HepG2 (cell line): Measurements from ENCODE around the gene KIAA1958. TPM values are rescaled to one million over a fixed set of nuclear protein-coding genes. Genes with fewer than 3 reads are reported as not detected.

Experiments
- AGO1 ChIP-seq: fragments of 200-400 bp; formaldehyde crosslinking; IDR thresholded peaks from 2 replicates; pipeline ENCODE4 v1.6.1; 2017; ENCODE audit warnings: mild to moderate bottlenecking, low read depth, low read length, moderate library complexity; ENCODE audit not compliant: poor library complexity, severe bottlenecking
- ATF2 ChIP-seq: sonication (generic); formaldehyde crosslinking; IDR thresholded peaks from 2 replicates; pipeline ENCODE4 v1.4.0; 2020; ENCODE audit warnings: missing genetic modification reagents
- CHCHD3 ChIP-seq: sonication (generic); formaldehyde crosslinking; IDR thresholded peaks from 2 replicates; pipeline ENCODE4 v1.8.0; 2022; ENCODE audit warnings: mild to moderate bottlenecking, missing genetic modification reagents, moderate library complexity
- GATAD1 ChIP-seq: IDR thresholded peaks from 2 replicates; pipeline ENCODE4 v1.6.1; 2016; ENCODE audit warnings: missing genetic modification reagents, missing compliant biosample characterization
- HOMEZ ChIP-seq: IDR thresholded peaks from 2 replicates; pipeline ENCODE4 v1.6.1; 2016; ENCODE audit warnings: low read depth
- IRF2 ChIP-seq: IDR thresholded peaks from 2 replicates; pipeline ENCODE4 v1.6.1; 2018; ENCODE audit warnings: missing genetic modification reagents, missing compliant biosample characterization
- MEIS2 ChIP-seq: sonication (generic); formaldehyde crosslinking; IDR thresholded peaks from 2 replicates; pipeline ENCODE4 v1.9.0; 2021; ENCODE audit warnings: mild to moderate bottlenecking, missing genetic modification reagents
- MIXL1 ChIP-seq: IDR thresholded peaks from 2 replicates; pipeline ENCODE4 v1.6.1; 2016
- PBX2 ChIP-seq: IDR thresholded peaks from 2 replicates; pipeline ENCODE4 v1.6.1; 2016; ENCODE audit warnings: control low read depth
- RAD21 ChIP-seq: fragments of 450-650 bp; formaldehyde crosslinking; IDR thresholded peaks from 2 replicates; pipeline ENCODE4 v1.5.0; 2020; ENCODE audit warnings: mild to moderate bottlenecking
- SP2 ChIP-seq: sonication (generic); formaldehyde crosslinking; IDR thresholded peaks from 2 replicates; pipeline ENCODE4 v1.5.1; 2020; ENCODE audit warnings: mild to moderate bottlenecking, missing genetic modification reagents
- SSRP1 ChIP-seq: IDR thresholded peaks from 2 replicates; pipeline ENCODE4 v1.6.1; 2016; ENCODE audit warnings: control low read depth
- XRCC5 ChIP-seq: fragments of 200-400 bp; formaldehyde crosslinking; optimal IDR thresholded peaks from 2 replicates; pipeline ENCODE3; 2017; ENCODE audit warnings: mild to moderate bottlenecking, low read length
- ZEB1 ChIP-seq: IDR thresholded peaks from 2 replicates; pipeline ENCODE4 v1.6.1; 2012; ENCODE audit warnings: mild to moderate bottlenecking, low read depth, inconsistent platforms; ENCODE audit not compliant: insufficient replicate concordance
- ZHX2 ChIP-seq, 2 experiments: sonication (generic) in 1 of 2; formaldehyde crosslinking in 1 of 2; IDR thresholded peaks; 2 replicates each; pipeline versions ENCODE4 v1.6.1 to v1.9.0; 2014 to 2022; ENCODE audit warnings: antibody characterized with exemption in 1 of 2, borderline replicate concordance in 1 of 2, inconsistent platforms in 1 of 2, low read depth in 1 of 2, missing genetic modification reagents in 1 of 2
- ZNF224 ChIP-seq: sonication (generic); formaldehyde crosslinking; IDR thresholded peaks from 2 replicates; pipeline ENCODE4 v1.5.0; 2020; ENCODE audit warnings: mild to moderate bottlenecking, missing genetic modification reagents
- ZNF282 ChIP-seq: fragments of 450-650 bp; IDR thresholded peaks from 2 replicates; pipeline ENCODE4 v1.6.1; 2018; ENCODE audit not compliant: partially characterized antibody
- ZNF337 ChIP-seq: sonication (generic); formaldehyde crosslinking; IDR thresholded peaks from 2 replicates; pipeline ENCODE4 v1.5.1; 2020; ENCODE audit warnings: missing genetic modification reagents, low read depth, mild to moderate bottlenecking, borderline replicate concordance
- ZNF431 ChIP-seq: sonication (generic); formaldehyde crosslinking; IDR thresholded peaks from 2 replicates; pipeline ENCODE4 v1.9.0; 2022; ENCODE audit warnings: missing genetic modification reagents, low read depth, mild to moderate bottlenecking, borderline replicate concordance
- ZZZ3 ChIP-seq: sonication (generic); formaldehyde crosslinking; IDR thresholded peaks from 2 replicates; pipeline ENCODE4 v1.4.0; 2020; ENCODE audit warnings: missing genetic modification reagents, mild to moderate bottlenecking, borderline replicate concordance
- polyA plus RNA-seq, 8 experiments: library from polyadenylated mRNA; depleted of rRNA in 3 of 8; stranded (reverse) in 7 of 8; unstranded in 1 of 8; fragments of >200 nt; fragmentation: Illumina TruSeq in 4 of 8; extraction: Trizol in 4 of 8; gene quantifications; 2 replicates each; pipeline versions ENCODE4 v1.2.1 to v1.2.3, GENCODE V29; 2011 to 2016; ENCODE audit warnings: low read depth in 4 of 8, missing spikeins in 1 of 8, mixed read lengths in 1 of 8; ENCODE audit not compliant: insufficient read depth in 1 of 8
- total RNA-seq, 5 experiments: library from RNA; depleted of rRNA; stranded (reverse); fragments of >200 nt; fragmentation: Illumina TruSeq; extraction: Trizol; gene quantifications; 2 replicates each; pipeline ENCODE4 v1.2.3, GENCODE V29; 2016; ENCODE audit warnings: low read depth in 1 of 5

Gene KIAA1958
- total and polyA plus RNA-seq, 2 of the 13 experiments (the other 11 are each of a cell fraction or from before 2014, with no cell fraction given), result 8.5 to 10.3 TPM

GRCh38 chr9:112717661-112718331, 231.2 kb downstream of the KIAA1958 start, which contains the start of gene INIP (continued):
- TF ChIP-seq ZHX2 (IDR thresholded peaks at IDR 0.05; ENCODE audit: low read depth) (peak; percentile 80), ZHX2 (CRISPR knock-in tag; IDR thresholded peaks at IDR 0.05; ENCODE audit: borderline replicate concordance) (no peak), ZNF282 (no peak), XRCC5 (no peak), GATAD1 (CRISPR knock-in tag) (peak; percentile 94), ATF2 (CRISPR knock-in tag) (peak; percentile 30; the same call in 1 of the 2 replicates), IRF2 (CRISPR knock-in tag) (no peak; the same call in 1 of the 2 replicates), HOMEZ (CRISPR knock-in tag) (peak; percentile 44; the same call in 1 of the 2 replicates), CHCHD3 (CRISPR knock-in tag) (0 out of 2 replicates have a peak, but pooled peaks have one; percentile 69), RAD21 (CRISPR knock-in tag) (peak; percentile 44; the same call in 1 of the 2 replicates), ZZZ3 (CRISPR knock-in tag) (peak; percentile 42; the same call in 1 of the 2 replicates), SP2 (CRISPR knock-in tag) (peak; percentile 94), ZEB1 (no peak), ZNF431 (CRISPR knock-in tag) (no peak), MIXL1 (CRISPR knock-in tag) (no peak), SSRP1 (CRISPR knock-in tag) (no peak), ZNF337 (CRISPR knock-in tag) (no peak), ZNF224 (CRISPR knock-in tag) (no peak), AGO1 (peak; percentile 38), PBX2 (peak; percentile 87), MEIS2 (peak; percentile 51; the same call in 1 of the 2 replicates)
